NCI-H1092 (cell line): ENCODE results near the gene ATP13A3.

Experiments
- DNase-seq: peaks from one replicate; lab custom pipeline; 2025; lab: John Stamatoyannopoulos, UW

ATP13A3 gene

GRCh38 chr3:194475138-194475932 lies 11.5 kb downstream of the ATP13A3 start:
- DNase-seq = no peak

- DNase-seq = no peak
Measured at GRCh38 chr3:194474675-194475074, 12.1 kb downstream of the ATP13A3 start.

GRCh38 chr3:194472290-194472920 lies 14.4 kb downstream of the ATP13A3 start:
- peak; percentile 33 for DNase-seq

GRCh38 chr3:194471863-194472262 lies 14.9 kb downstream of the ATP13A3 start:
- DNase-seq = no peak

GRCh38 chr3:194470615-194471014 lies 16.2 kb downstream of the ATP13A3 start:
- no peak for DNase-seq

GRCh38 chr3:194469977-194470376 lies 16.8 kb downstream of the ATP13A3 start:
- DNase-seq = no peak

GRCh38 chr3:194468086-194468485 lies 18.7 kb downstream of the ATP13A3 start:
- no peak for DNase-seq

GRCh38 chr3:194466761-194467356 lies 19.9 kb downstream of the ATP13A3 start:
- DNase-seq = no peak

GRCh38 chr3:194465920-194466570 lies 20.8 kb downstream of the ATP13A3 start:
- DNase-seq = no peak

GRCh38 chr3:194465246-194465645 lies 21.6 kb downstream of the ATP13A3 start:
- no peak for DNase-seq

- no peak for DNase-seq
Measured at GRCh38 chr3:194464692-194465091, 22.1 kb downstream of the ATP13A3 start.

GRCh38 chr3:194462936-194463335 lies 23.9 kb downstream of the ATP13A3 start:
- no peak for DNase-seq

- no peak for DNase-seq
Measured at GRCh38 chr3:194460566-194460965, 26.2 kb downstream of the ATP13A3 start.

- DNase-seq = no peak
Measured at GRCh38 chr3:194458131-194458530, 28.7 kb downstream of the ATP13A3 start.

- no peak for DNase-seq
Measured at GRCh38 chr3:194455481-194455880, 31.3 kb downstream of the ATP13A3 start.

GRCh38 chr3:194450341-194450740 lies 36.5 kb downstream of the ATP13A3 start:
- DNase-seq = peak; percentile 36

- DNase-seq = no peak
Measured at GRCh38 chr3:194449913-194450312, 36.9 kb downstream of the ATP13A3 start.

- DNase-seq = no peak
Measured at GRCh38 chr3:194447657-194448056, 39.1 kb downstream of the ATP13A3 start.

- no peak for DNase-seq
Measured at GRCh38 chr3:194447161-194447560, 39.6 kb downstream of the ATP13A3 start.

GRCh38 chr3:194446754-194447153 lies 40.0 kb downstream of the ATP13A3 start:
- no peak for DNase-seq

GRCh38 chr3:194446172-194446571 lies 40.6 kb downstream of the ATP13A3 start:
- DNase-seq = no peak

GRCh38 chr3:194443901-194444300 lies 42.9 kb downstream of the ATP13A3 start:
- no peak for DNase-seq

GRCh38 chr3:194440756-194441155 lies 46.0 kb downstream of the ATP13A3 start:
- DNase-seq = no peak
